GM12873 (cell line): ENCODE measurements around the gene GSN.

Experiments used
- TF ChIP-seq, protein P1 (sequence below): IDR thresholded peaks from 2 replicates; pipeline ENCODE4 v1.5.1; 2012; ENCODE audit warnings: low read depth, mild to moderate bottlenecking, moderate library complexity, low read length, control low read depth; ENCODE audit not compliant: insufficient read depth; ENCODE audit errors: missing control alignments

GSN gene

DNA sequence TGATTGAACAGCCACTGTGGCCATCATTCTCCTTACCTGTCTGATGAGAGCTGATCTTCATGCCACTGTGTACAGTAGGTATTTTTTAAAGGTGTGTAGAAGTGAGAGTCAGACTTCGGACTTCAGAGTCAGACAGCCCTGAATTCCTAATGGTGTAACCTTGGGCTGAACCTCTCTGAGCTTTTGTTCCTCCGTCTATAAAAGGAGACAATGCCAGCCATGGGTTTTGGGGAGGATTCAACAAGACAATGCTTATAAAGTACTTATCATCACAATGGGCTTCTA, 18.7 kb downstream of the GSN start:
- TF ChIP-seq, protein P1, sequence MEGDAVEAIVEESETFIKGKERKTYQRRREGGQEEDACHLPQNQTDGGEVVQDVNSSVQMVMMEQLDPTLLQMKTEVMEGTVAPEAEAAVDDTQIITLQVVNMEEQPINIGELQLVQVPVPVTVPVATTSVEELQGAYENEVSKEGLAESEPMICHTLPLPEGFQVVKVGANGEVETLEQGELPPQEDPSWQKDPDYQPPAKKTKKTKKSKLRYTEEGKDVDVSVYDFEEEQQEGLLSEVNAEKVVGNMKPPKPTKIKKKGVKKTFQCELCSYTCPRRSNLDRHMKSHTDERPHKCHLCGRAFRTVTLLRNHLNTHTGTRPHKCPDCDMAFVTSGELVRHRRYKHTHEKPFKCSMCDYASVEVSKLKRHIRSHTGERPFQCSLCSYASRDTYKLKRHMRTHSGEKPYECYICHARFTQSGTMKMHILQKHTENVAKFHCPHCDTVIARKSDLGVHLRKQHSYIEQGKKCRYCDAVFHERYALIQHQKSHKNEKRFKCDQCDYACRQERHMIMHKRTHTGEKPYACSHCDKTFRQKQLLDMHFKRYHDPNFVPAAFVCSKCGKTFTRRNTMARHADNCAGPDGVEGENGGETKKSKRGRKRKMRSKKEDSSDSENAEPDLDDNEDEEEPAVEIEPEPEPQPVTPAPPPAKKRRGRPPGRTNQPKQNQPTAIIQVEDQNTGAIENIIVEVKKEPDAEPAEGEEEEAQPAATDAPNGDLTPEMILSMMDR: no peak

DNA sequence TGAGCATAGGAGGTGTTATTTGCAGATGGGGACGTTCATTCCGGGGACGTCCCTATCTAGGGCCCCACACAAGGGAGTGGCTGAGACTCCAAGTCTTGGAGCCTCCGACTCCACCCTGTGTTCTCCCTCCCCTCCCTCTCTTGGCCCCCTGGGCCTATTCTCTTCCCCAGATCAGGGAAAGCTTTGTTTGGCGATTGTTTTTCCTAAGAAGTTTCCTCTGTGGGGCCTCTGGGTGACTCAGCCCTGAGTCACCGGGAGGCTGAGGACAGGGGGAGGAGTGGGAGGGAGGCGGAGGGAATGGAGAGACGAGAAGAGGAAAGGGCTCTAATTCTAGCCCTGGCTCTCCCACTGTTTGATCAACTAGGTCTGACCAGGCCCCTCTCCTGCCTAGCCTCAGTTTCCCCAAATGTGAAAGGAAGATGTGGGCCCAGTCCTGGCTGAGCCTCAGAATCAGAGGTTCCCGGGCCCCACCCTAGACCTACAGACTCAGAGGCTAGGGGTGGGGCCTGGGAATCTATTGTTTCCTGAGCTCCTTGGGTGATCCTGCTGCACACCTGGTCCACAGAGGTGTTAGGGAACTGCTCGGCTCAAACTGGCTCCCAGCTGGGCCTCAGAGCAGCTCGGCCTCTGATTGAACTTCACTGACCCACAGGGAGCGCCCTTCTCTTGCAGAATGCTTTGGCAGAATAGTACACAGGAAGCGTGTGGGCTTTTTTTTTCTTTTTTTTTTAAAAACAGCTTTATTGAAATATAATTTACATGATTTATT, 19.2 kb downstream of the GSN start:
- TF ChIP-seq, protein P1: no peak

DNA sequence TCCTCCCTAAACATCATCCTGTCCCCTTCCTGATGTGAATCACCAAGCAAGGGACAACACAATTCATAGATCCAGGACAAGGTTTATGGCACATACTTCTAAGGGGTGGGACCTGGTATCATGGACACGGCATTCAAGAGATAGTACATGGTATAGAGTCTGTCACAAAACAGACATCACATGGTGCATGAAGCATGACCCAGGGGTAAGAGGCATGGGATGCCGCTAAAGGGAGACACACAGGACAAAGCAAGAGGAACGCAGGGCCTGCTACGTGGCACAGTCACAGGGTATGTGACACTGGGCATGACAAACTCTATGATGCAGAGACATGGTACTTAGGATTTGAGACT, 20.7 kb downstream of the GSN start:
- TF ChIP-seq, protein P1: no peak

DNA sequence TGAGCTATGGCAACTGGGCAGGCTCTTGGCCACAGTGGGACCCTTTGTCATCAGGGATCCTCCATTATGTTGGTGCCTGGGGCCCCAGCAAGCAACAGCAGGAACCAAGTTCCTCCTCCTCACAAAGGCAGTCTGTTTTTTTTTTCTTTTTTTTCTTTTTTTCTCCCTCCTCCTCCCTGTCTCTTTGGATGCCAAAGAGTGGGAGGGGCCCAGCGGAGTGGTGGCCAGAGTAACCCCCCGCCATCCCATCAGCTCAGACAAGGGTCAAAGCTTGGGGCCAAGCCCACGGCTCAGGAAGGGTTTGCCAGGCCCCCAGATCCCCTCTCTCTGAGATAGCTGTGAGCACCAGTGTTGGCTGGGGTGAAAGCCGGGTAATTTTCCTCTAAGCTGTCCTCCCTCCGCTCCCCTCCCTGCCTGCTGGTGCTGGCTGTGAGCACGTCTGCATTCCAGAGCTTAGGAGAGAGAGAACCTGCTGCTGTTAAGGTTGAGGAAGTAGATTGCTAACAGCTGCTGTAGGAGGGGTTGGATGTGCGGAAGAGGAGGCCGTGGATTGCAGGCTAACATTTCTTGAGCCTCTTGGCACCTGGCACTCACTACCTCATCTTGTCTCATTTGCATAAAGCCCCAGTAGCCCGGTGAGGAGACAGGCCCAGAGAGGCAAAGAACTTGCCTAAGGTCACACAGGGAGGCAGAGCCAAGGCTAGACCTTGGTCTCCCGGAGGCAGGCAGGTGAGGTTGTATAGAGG, 21.2 kb downstream of the GSN start:
- TF ChIP-seq, protein P1: no peak

DNA sequence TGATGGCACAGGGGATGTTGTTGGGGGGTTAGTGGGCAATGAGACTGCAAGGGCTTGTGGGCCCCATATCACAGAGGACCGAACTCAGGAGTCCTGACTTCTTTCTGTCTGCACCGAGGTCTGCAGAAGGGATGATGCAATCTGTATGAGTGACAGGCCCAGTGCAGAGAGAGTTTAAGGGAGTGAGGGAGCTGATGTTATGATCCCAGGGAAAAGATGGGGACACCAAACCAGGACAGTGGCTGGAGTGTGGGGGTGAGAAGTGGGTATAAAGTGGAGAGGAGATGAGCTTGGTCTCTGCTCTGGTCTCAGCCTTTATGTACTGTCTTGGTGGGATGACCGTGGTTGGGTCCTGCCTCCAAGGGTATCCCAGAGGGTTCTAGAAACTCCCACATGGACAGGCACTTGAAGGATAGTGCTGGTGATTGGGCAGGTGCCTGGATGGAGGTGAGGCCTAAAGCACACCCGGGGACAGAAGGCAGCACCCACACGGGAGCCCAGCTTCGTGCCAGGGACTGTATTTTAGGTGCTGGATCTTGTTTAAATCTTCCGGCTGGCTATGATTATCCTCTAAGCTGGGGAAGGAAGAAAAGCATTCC, 21.9 kb downstream of the GSN start:
- TF ChIP-seq, protein P1: no peak

DNA sequence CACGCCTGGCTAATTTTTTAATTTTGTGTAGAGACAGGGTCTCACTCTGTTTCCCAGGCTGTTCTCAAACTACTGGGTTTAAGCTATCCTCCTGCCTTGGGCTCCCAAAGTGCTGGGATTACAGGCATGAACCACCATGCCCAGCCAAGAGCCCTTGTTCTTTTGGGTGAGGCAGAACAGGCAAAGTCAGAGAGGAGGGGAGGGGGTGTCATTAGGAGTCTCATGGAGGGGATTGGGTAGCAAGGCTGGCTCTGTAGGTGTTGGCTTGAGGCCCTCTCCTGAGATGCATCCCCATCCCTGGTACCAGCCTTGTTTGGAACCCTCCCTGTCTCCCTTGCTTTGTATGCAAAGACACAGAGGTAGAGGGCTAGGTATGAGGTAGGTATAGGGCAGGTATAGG, 24.1 kb downstream of the GSN start:
- TF ChIP-seq, protein P1: no peak

DNA sequence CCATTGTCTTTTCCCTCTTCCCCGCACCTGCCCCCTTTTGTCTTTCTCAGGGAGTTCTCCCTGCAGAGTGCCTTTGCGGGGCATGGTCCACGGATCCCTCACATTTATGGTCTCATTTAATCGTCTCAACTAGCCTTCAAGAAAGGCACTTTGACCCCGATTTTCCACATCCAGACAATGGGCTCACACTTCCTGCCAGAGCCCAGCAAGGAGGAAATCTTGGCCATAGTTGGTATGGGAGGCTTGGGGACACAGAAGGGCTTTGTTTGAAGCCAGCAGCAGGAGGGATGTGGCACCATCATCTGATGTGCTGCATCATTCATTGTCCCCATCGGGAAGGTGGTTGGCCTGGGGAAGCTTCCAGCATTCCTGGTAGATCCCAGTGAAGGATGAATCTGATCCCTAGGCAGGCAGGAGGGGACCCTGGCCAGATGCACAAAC, 24.9 kb downstream of the GSN start:
- TF ChIP-seq, protein P1: no peak
